Cardiac septum (tissue), 1 donor: ENCODE measurements around the gene NAGLU. TPM values are rescaled to one million over a fixed set of nuclear protein-coding genes. Genes with fewer than 3 reads are reported as not detected.

Experiments
- DNase-seq: peaks from one replicate; pipeline ENCODE4 v3.0.0-alpha.2; 2020; ENCODE audit warnings: low spot score
- intact Hi-C: fragments of 100-400 bp; cut with DNase I; formaldehyde crosslinking; loops from one replicate; pipeline ENCODE4 v1.14.0; 2022
- total RNA-seq: library from RNA; stranded (reverse); fragmentation: NEBNext Ultra II Directional; extraction: Animal tissue kit (Norgen Biotek cat#: 25700); gene quantifications from one replicate; pipeline ENCODE4 v1.2.1, GENCODE V29; 2021
- donor health status: DM: no; HTN: no; CAD: no.

The NAGLU gene
- total RNA-seq, 1 donor from 2014 or later = 12.1 TPM

- DNase-seq = no peak
- intact Hi-C loops = no loop called here
These were observed 23.0 kb downstream of the NAGLU start for GRCh38 chr17:42559075-42559474.

- no peak for DNase-seq
- intact Hi-C loops = no loop called here
These were observed 24.2 kb downstream of the NAGLU start for GRCh38 chr17:42560246-42560645.

GRCh38 chr17:42561897-42562387 lies 25.9 kb downstream of the NAGLU start, which contains the start of gene COASY:
TSS of gene COASY (plus strand) at chr17:42562148. CDS start at chr17:42562623, 475 bp downstream.
- intact Hi-C loops = no loop called here
- peak; percentile 97 for DNase-seq

- DNase-seq = no peak
- intact Hi-C loops = no loop called here
These were observed 26.5 kb downstream of the NAGLU start for GRCh38 chr17:42562388-42563142.

- intact Hi-C loops = no loop called here
- DNase-seq = no peak
These were observed 27.1 kb downstream of the NAGLU start for GRCh38 chr17:42563143-42563509.

- DNase-seq = no peak
- intact Hi-C loops = no loop called here
These were observed 27.5 kb downstream of the NAGLU start for GRCh38 chr17:42563543-42563942.

- DNase-seq = no peak
- intact Hi-C loops = no loop called here
These were observed 27.9 kb downstream of the NAGLU start for GRCh38 chr17:42563950-42564349.

GRCh38 chr17:42564815-42565522 lies 28.9 kb downstream of the NAGLU start:
- intact Hi-C loops = loop anchor here (5.0 kb wide), 1 partner anchor 42 kb away; the partner anchor contains the start of genes RETREG3 and TUBG1

GRCh38 chr17:42565523-42566214 lies 29.6 kb downstream of the NAGLU start:
- no peak for DNase-seq
- intact Hi-C loops = loop anchor here (5.0 kb wide), 1 partner anchor 42 kb away; the partner anchor contains the start of genes RETREG3 and TUBG1

More at GRCh38 chr17:42564815-42565522, 28.9 kb downstream of the NAGLU start:
- DNase-seq = no peak

- intact Hi-C loops = loop anchor here (5.0 kb wide), 1 partner anchor 41 kb away; the partner anchor contains the start of genes RETREG3 and TUBG1
- no peak for DNase-seq
These were observed 30.3 kb downstream of the NAGLU start for GRCh38 chr17:42566215-42566882.

- peak; percentile 96 for DNase-seq
- intact Hi-C loops = loop anchor here (5.0 kb wide), 1 partner anchor 40 kb away; the partner anchor contains the start of genes RETREG3 and TUBG1
These were observed 31.0 kb downstream of the NAGLU start, which contains the start of gene MLX for GRCh38 chr17:42566883-42567573. TSS of gene MLX (plus strand) at chr17:42567100. CDS start at chr17:42567125, 25 bp downstream.

- intact Hi-C loops = loop anchor here (5.0 kb wide), 1 partner anchor 39 kb away; the partner anchor contains the start of genes RETREG3 and TUBG1
- no peak for DNase-seq
These were observed 32.5 kb downstream of the NAGLU start for GRCh38 chr17:42568341-42569111.

GRCh38 chr17:42571435-42572225 lies 35.6 kb downstream of the NAGLU start:
- intact Hi-C loops = no loop called here

GRCh38 chr17:42573095-42573494 lies 37.1 kb downstream of the NAGLU start:
- no peak for DNase-seq
- intact Hi-C loops = no loop called here

More at GRCh38 chr17:42571435-42572225, 35.6 kb downstream of the NAGLU start:
- DNase-seq = no peak

GRCh38 chr17:42574463-42574862 lies 38.4 kb downstream of the NAGLU start:
- no peak for DNase-seq
- intact Hi-C loops = no loop called here

- no peak for DNase-seq
- intact Hi-C loops = loop anchor here (2.0 to 5.0 kb wide), 2 partner anchors 32 to 185 kb away; partner anchors contain the start of genes RAMP2, RETREG3 and TUBG1
These were observed 41.1 kb downstream of the NAGLU start for GRCh38 chr17:42577140-42577531.
